A673 (cell line): Measurements from ENCODE around the gene NBAS. TPM values are rescaled to one million over a fixed set of nuclear protein-coding genes. Genes with fewer than 3 reads are reported as not detected.

Experiments
- BruUV-seq: library from RNA; stranded (reverse); fragments of 400-500 nt; replicated peaks from 2 replicates; lab custom pipeline; 2021; lab: Mats Ljungman, UMichigan
- CTCF ChIA-PET: fragments of 300-600 bp; sonication (Branson Sonifier 250); formaldehyde crosslinking; loops from one replicate; lab custom pipeline; 2022; ENCODE audit warnings: antibody characterized with exemption; lab: Charles Lee
- POLR2A ChIA-PET: fragments of 300-600 bp; sonication (Branson Sonifier 250); formaldehyde crosslinking; loops from one replicate; lab custom pipeline; 2022; ENCODE audit warnings: antibody characterized with exemption; ENCODE audit not compliant: low non-redundant PET; lab: Charles Lee
- DNase-seq: peaks from one replicate; pipeline ENCODE4 v3.0.0-alpha.2; 2015; ENCODE audit warnings: low spot score
- H3K27ac ChIP-seq: fragments of 200-600 bp; sonication (generic); 2 replicates; pipeline ENCODE4 v1.5.1; 2016; ENCODE audit warnings: mixed run types, low read depth, mild to moderate bottlenecking, mixed read lengths, antibody characterized with exemption, low read length; ENCODE audit not compliant: poor library complexity, severe bottlenecking
- H3K27me3 ChIP-seq: fragments of 200-600 bp; sonication (generic); replicated peaks from 2 replicates; pipeline ENCODE4 v1.6.1; 2017; ENCODE audit warnings: mixed run types, low read depth, mild to moderate bottlenecking, mixed read lengths, antibody characterized with exemption, low read length; ENCODE audit not compliant: insufficient read depth, poor library complexity
- H3K36me3 ChIP-seq: fragments of 200-600 bp; sonication (generic); 2 replicates; pipeline ENCODE4 v1.6.1; 2016; ENCODE audit warnings: mixed run types, mild to moderate bottlenecking, mixed read lengths, antibody characterized with exemption, low read length; ENCODE audit not compliant: insufficient read depth, poor library complexity, severe bottlenecking
- H3K4me1 ChIP-seq: fragments of 200-600 bp; sonication (generic); 2 replicates; pipeline ENCODE4 v1.6.1; 2017; ENCODE audit warnings: mixed run types, mild to moderate bottlenecking, mixed read lengths, antibody characterized with exemption, low read length; ENCODE audit not compliant: insufficient read depth, poor library complexity, severe bottlenecking
- H3K4me3 ChIP-seq: fragments of 200-600 bp; sonication (generic); 2 replicates; pipeline ENCODE4 v1.5.1; 2016; ENCODE audit warnings: low read depth, mixed run types, mild to moderate bottlenecking, mixed read lengths, low read length; ENCODE audit not compliant: poor library complexity, severe bottlenecking
- H3K9me3 ChIP-seq: fragments of 200-600 bp; sonication (generic); 2 replicates; pipeline ENCODE4 v1.6.1; 2016; ENCODE audit warnings: mixed run types, low read depth, mild to moderate bottlenecking, mixed read lengths, antibody characterized with exemption, low read length; ENCODE audit not compliant: poor library complexity, severe bottlenecking
- EZH2 ChIP-seq: fragments of 200-600 bp; sonication (generic); IDR thresholded peaks from 2 replicates; pipeline ENCODE4 v1.6.1; 2017; ENCODE audit warnings: borderline replicate concordance, low read depth, mild to moderate bottlenecking, mixed read lengths, antibody characterized with exemption, low read length; ENCODE audit not compliant: poor library complexity, severe bottlenecking
- intact Hi-C: fragments of 100-400 bp; cut with micrococcal nuclease; formaldehyde crosslinking; loops from one replicate; pipeline ENCODE4 v1.10.0; 2022; ENCODE audit not compliant: unreplicated experiment
- total RNA-seq: library from RNA; stranded (reverse); gene quantifications from 2 replicates; pipeline ENCODE4 v1.2.3, GENCODE V29; 2021
- TF ChIP-seq, protein P1 (sequence below): fragments of 300-800, 200-600 bp; sonication (generic); conservative IDR thresholded peaks from 2 replicates; pipeline ENCODE4 v1.5.1; 2017; ENCODE audit warnings: low read depth, mild to moderate bottlenecking, antibody characterized with exemption, low read length, moderate library complexity, mixed read lengths

The NBAS gene
- total RNA-seq, 1 experiment from 2014 or later: 38.7 TPM

- H3K27me3 ChIP-seq: no peaks in the 10 kb centered on the region
- no TSS peak for BruUV-seq
- no peak for DNase-seq
- TF ChIP-seq EZH2: no peak
- TF ChIP-seq, protein P1, sequence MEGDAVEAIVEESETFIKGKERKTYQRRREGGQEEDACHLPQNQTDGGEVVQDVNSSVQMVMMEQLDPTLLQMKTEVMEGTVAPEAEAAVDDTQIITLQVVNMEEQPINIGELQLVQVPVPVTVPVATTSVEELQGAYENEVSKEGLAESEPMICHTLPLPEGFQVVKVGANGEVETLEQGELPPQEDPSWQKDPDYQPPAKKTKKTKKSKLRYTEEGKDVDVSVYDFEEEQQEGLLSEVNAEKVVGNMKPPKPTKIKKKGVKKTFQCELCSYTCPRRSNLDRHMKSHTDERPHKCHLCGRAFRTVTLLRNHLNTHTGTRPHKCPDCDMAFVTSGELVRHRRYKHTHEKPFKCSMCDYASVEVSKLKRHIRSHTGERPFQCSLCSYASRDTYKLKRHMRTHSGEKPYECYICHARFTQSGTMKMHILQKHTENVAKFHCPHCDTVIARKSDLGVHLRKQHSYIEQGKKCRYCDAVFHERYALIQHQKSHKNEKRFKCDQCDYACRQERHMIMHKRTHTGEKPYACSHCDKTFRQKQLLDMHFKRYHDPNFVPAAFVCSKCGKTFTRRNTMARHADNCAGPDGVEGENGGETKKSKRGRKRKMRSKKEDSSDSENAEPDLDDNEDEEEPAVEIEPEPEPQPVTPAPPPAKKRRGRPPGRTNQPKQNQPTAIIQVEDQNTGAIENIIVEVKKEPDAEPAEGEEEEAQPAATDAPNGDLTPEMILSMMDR: no peak
- H3K27ac ChIP-seq: no peak overlapping the region
- ChIA-PET CTCF (no interaction called here), POLR2A (no interaction called here)
- H3K36me3 ChIP-seq: no peaks in the 10 kb centered on the region
- H3K4me1 ChIP-seq: no peaks in the 10 kb centered on the region
- H3K4me3 ChIP-seq: no peak overlapping the region
- intact Hi-C loops: no loop called here
- no peaks in the 10 kb centered on the region for H3K9me3 ChIP-seq
Measured at GRCh38 chr2:15367205-15367604, 193.9 kb downstream of the NBAS start.

GRCh38 chr2:15365411-15365810, 195.7 kb downstream of the NBAS start:
- Histone ChIP-seq H3K27ac (no peak overlapping the region), H3K9me3 (no peaks in the 10 kb centered on the region), H3K4me1 (no peaks in the 10 kb centered on the region), H3K4me3 (no peak overlapping the region), H3K27me3 (no peaks in the 10 kb centered on the region), H3K36me3 (no peaks in the 10 kb centered on the region)
- no peak for DNase-seq
- no peak for TF ChIP-seq EZH2
- ChIA-PET CTCF (no interaction called here), POLR2A (no interaction called here)
- no TSS peak for BruUV-seq
- intact Hi-C loops: no loop called here

DNA sequence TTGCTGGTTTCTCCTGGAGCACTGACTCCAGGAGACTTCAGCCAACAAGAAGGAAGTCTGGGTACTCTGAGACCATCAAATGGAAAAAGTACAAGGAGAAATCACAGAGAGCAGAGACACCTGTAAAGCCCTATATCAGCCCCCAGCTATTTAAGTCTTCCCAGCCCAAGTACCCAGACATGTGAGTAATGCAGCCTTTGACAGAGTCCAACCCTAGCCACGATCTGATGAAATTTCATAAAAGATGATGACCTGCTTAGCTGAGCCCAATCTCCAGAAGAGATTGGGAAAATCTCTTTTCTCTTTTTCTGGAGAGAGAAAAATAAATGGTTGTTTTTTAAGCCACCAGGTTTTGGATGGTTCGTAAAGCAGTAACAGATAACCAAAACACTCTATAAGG, 196.6 kb downstream of the NBAS start:
- DNase-seq: no peak
- Histone ChIP-seq H3K9me3 (no peaks in the 10 kb centered on the region), H3K4me1 (no peaks in the 10 kb centered on the region), H3K27me3 (no peaks in the 10 kb centered on the region), H3K27ac (no peak overlapping the region), H3K4me3 (no peak overlapping the region), H3K36me3 (no peaks in the 10 kb centered on the region)
- intact Hi-C loops: no loop called here
- BruUV-seq: no TSS peak
- CTCF ChIA-PET: no interaction called here
- TF ChIP-seq EZH2: no peak
- TF ChIP-seq, protein P1: no peak
- POLR2A ChIA-PET: no interaction called here

DNA sequence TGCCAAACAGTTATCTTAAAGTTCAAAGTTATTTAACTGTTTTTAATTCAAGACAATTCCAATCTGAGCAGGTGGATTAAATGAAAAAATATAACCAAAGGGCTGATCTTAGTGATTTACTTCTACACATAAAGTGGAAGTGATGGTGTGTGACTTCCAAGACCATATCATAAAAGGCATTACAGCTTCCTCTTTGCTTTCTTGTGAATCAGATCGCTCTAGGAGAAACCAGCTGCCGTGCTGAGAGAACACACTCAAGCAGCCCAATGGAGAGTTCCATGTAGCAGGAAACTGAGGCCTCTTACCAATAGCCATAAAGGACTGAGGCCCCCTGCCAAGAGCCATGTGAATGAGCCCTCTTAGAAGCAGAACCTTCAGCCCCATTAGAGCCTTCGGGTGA, 197.4 kb downstream of the NBAS start:
- CTCF ChIA-PET: no interaction called here
- no peaks in the 10 kb centered on the region for H3K4me1 ChIP-seq
- POLR2A ChIA-PET: no interaction called here

More for the DNA sequence above, 197.4 kb downstream of the NBAS start:
- DNase-seq: no peak
- Histone ChIP-seq H3K9me3 (no peaks in the 10 kb centered on the region), H3K36me3 (no peaks in the 10 kb centered on the region), H3K4me3 (no peak overlapping the region), H3K27me3 (no peaks in the 10 kb centered on the region), H3K27ac (no peak overlapping the region)
- intact Hi-C loops: no loop called here
- TF ChIP-seq, protein P1: no peak
- no peak for TF ChIP-seq EZH2
- BruUV-seq: no TSS peak
